Left renal pelvis (tissue), 4 donors: ENCODE data around the gene NKX3-2. TPM values are rescaled to one million over a fixed set of nuclear protein-coding genes. Genes with fewer than 3 reads are reported as not detected.

Experiments
- DNase-seq, 4 donors: peaks; one replicate each; pipeline ENCODE4 v3.0.0-alpha.2; 2013; ENCODE audit warnings: low read depth in 4 of 4, low spot score in 3 of 4
- polyA plus RNA-seq, 4 donors: library from polyadenylated mRNA; unstranded; fragments of 120-200 nt; gene quantifications; one replicate each; pipeline ENCODE4 v1.2.1, GENCODE V29; 2013; ENCODE audit not compliant: insufficient read length in 4 of 4

Gene NKX3-2
- polyA plus RNA-seq, 4 donors = 0.06 TPM; not detected in 3

DNA sequence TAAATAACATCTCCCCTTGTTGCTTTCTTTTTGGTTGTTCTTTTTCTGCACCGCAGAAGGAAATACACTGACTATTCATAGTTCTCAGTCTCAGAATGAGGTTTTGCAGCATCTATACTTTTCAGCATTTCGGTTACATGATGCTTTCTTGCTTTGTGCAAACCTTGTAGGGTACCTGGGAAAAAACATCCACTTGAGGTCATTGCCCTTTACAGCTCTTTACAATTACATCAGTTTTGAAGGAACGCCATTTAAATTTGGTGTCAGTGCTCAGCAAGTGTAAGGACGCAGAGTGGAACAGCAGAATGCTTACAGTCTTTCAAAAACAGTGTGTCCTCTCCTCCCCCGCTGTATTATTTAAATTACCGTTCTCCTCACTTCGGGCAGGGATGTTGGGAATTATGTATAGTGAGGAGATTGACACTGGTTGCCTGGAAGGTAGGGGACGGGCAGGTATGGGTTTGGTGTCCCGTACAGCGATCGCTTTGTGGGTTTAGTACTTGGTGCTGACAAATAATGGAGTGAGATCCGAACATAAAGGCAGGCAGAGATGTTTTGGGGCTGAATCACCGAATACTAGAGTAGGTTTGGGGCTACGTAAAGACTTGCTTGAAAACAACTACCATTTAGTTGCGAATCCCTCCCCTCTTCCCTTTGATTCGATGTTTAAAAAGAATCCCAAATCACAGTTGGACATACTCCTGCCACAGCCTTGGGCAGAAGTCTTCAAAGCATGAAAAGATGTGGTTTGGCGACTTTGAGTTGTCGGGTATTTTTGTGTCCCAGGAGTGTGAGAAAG is 2.0 kb upstream of the NKX3-2 start:
- no peak for DNase-seq

DNA sequence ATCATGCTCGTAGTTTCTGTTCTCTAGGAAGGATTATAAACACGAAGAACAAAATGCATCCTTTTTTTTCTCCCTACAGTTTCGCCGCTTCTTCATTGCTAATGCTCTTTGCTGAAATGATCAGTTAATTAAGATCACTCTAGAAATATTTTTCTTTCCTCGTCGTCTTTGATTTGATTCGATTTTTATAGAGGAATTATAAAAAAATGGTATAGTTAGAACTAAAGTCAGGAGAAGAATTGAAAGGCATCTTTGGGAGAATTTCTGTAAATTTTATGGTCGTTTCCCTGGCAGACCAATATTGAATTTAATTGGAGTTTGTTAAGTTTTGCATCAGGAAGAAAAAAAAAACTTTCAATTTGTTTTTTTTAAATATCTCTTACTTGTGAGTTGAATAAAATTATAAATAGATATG is 1.1 kb upstream of the NKX3-2 start:
- no peak for DNase-seq

DNA sequence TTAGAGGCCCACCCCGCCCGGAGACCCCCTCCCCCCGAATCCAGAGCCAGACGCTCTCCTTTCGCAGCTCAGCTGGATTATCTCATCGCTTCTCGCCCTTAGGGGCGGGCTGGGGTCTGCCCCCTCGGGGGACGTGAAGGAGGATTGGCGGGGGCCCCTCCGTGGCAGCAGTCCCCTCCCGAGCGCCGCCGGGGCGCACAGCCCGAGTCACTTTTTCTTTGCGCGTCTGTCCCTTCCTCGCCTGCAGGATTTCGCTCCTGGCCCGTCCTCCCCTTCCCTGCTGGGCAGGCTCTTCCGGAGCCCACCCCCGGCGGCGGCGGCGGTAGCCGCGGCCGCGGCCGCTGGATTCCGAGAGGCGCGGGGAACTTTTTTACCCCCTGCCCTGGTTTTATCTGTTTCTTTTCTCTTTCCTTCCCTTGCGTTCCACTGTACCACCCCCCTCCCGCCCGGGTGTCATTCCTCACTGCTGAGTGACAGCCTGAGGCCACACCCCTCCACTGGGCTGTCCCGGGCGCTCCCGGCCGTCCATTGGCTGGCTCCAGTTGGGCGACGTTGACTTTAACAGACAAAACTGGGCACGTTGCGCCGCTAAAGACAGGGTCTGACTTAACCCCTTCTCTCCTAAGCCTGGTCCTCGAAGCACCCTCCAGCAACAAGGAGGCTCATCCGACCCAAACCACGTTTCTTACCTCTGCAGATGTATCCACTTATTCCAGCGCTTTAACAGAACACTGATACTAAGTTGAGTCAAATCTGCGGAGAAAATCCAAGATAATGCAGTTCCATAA is 492 bp upstream of the NKX3-2 start:
- no peak for DNase-seq

DNA sequence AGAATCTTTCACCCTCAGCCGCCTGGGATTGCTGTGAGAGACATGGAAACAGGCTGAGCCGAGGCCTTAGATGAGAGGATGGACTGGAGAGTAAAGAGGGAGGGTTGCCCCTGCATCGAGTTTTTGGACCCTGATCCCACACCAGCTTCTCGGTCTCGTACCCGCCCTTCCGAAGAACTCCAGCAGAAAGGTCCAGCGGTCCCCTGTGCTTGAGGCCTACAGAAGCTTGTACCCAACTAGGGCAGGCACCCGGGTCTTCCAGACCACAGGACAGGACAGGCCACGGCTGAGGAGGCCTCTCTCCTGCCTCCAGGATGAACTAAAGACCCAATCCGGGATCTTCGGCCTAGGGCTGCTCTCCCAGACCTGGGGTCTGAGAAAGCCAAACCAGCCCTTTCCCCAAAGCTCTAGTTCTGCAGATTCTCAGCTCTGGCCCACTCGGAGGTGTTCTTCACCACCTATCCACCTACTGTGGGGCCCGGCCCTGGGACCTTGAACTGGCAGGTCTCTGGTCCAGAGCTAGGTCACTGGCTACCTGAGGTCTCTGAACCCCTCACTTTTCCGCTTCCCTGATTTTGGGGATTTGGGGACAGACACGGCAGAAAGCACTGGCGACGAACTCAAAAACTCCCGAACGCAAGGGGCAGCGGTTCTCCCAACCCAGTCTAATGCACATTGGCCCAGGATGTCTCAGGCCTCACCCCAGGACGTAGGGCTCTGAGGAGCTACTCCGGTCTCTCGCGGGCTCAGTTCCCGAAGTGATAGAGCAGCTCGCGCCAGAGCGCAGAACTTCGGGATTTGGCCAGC is 1.1 kb downstream of the NKX3-2 start:
- DNase-seq = no peak

DNA sequence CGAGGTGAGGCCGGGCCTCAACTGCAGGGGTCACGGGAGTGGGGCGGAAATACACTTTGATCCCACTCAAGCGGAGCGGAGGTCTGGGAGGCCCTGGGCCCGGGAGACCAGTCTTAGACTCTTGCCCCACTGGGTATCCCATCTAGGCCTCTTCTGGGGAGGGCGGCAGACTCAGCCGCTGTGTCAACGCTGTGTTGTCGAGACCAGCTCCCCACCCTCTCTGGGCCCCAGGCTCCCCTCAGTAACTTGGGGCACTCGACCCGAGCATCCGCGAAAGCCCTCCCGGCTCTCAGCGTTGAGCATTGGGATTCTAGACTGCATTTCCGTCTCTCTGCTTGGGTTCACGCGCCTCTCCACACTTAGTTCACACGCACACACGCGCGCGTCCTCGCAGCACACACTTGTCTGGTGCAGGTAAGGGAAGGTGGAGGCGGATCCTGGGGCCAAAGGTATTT is 1.7 kb downstream of the NKX3-2 start:
- DNase-seq = no peak

- DNase-seq = no peak
Observed at GRCh38 chr4:13541720-13542576, 2.4 kb downstream of the NKX3-2 start.

DNA sequence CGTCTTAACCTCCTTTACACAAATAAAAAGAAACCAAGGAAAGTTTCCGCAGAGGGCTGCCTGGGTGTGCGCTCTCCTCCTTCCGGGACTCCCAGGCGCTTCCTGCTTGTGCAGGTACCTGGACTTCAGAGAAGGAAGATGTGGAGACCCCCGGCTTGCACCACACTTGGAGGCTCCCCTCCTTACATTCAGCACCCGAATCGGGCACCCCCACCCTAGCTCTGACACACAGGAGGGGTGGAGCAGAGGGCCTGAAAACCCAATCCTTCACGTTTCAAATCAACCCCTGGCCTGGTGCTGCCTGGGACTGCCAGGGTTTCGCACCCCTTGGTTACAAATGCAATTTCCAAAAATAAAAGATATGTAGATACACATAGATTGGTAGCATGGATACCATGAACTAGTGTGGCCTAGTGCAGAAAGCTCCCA is 3.1 kb downstream of the NKX3-2 start:
- DNase-seq = no peak

DNA sequence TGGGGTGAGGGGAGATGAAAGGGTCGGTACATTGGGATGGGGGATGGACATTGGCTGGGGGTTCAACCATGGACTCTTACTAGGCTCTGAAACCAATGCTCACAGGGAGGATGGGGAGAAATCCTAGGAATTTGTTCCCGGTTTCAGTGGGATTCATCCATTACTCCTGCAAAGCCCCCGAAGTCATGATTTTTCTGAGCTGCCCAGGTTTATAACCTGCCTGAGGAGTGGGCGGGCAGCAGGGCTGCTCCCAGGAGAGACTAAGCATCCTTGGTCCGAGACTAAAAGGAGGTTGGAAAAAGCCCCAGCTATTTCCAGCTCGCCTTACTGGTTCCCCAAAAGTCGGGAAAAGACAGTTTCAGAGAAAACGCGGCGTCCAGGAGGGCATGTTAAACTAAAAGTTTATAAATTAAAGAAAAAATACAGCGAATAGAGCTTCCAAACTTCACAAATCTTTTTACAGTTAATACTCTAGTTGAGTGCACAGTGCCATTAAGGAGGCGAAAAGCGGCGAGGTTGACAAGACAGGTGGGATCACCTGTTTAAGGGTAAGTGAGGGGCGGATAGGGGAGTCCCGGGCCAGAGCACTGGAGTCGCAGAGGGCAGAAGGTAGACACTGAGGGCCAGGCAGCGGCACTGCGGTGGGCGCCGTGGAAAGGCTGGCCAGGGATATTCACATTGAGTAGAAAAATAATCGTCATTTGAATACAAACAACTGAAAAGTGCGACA is 3.7 kb downstream of the NKX3-2 start:
- no peak for DNase-seq

DNA sequence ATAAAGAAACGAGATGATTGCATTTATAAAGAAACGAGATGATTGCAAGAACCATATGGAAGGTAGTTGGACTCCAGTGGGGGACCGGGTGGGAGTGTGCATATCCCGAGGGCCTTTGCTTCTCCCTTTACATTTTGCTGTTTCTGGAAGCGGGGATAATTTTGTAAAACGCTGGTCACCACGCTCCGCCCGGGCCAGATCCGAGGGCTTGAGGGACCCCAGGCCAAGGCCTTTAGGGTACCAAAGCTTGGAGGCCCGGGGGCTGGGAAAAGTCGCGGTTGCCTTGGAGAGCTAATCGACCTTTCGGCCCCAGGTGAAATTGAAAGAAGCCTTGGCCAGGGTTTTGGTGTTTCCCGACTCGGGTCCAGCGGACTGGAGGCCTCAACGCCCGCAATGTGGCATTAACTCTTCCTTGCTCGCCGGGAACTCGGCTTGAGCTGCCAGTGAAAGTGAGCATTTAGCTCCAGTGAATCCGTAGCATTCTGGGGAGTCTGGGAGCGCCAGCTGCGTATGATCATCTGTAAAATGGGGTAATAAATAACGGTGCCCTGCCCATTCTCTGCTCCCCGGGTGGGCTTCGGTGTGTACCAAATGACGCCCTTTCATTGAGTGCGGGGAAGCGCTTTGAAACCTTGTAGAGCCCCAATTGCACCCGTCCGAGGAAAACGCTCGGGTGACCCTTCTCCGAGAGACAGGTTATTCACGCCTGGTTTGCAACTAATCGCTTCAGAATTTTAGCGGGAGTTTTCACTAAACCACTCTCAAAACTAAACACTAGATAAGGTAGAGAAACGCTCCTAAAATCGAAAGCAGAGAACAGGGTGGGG is 4.5 kb downstream of the NKX3-2 start:
- no peak for DNase-seq

GRCh38 chr4:13539047-13539618 is 5.2 kb downstream of the NKX3-2 start:
- no peak for DNase-seq

DNA sequence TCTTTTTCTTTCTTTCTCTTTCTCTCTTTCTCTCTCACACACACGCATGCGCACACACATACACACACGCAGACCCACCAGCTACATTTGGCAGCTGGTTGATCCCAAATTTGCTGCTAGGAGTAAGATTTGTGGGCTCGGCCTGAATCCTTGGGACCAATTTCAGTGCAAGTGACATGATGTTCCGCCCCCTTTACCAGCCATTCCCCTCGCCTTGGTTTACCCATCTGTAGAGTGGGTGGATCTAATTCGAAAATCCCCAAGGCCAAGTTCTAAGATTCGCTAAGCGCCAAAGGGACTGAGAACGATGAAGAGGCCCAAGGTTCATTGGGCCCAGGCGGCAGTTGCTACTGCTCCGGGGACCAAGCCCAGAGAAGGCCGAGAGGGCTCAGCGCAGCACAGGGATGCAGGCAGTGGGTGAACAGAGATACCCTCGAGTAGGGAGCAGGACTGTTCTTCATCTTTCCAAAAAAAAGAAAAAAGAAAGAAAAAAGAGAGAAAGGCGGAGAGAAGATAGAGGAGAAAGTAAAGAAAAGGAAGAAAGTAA is 5.8 kb downstream of the NKX3-2 start:
- DNase-seq = no peak

GRCh38 chr4:13537832-13538177 is 6.5 kb downstream of the NKX3-2 start:
- no peak for DNase-seq

GRCh38 chr4:13537011-13537831 is 7.1 kb downstream of the NKX3-2 start:
- DNase-seq = no peak

GRCh38 chr4:13536607-13537006 is 7.7 kb downstream of the NKX3-2 start:
- no peak for DNase-seq

DNA sequence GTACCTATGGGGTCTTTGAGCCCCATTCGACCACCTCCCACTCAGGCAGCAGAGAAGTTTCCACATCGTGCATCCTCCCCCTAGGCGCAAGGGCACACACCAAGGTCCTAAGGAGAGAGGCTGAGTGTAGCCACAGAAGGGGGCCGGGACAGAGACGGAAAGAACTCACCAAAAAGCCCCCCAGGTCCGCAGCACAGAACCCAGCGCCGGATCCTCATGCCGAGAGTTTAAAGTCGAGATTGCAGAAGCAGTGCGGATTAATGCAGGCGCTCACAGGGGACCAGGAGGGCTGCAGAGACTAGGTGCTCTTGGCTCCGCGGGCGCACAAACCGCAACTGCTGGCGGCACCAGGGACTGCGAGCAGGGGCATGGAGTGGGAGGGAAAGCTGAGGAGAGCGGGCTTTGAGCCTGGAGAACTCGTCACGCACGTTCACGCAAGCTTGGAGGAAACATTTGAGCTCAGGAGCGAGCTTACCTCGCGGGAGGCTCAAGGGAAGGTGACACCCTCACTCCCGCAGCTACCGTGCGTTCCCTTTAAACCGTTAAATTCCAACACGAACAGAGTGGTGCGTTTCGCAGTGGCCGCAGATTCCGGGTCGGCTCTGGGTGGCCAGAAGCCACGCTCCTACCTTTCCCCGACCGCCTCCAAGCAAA is 8.5 kb downstream of the NKX3-2 start:
- no peak for DNase-seq

DNA sequence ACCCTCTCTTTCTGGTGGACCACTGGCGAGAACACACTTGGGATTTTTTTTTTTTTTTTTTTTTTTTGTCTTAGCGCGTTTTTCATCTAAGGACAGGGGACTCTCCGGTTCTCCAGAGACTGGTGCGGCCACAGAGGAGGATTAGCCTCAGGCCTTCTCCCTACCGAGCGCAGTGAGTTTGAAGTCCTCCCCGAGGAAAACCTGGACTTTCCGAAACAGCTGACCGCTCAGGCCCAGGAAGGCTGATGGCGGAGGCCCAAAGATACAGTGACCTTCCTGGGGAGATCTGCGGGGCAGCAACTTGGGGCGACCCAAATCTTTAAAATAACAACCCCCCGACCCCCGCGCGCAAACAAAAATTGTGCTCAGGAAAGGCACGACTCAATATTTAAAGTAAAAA is 9.2 kb downstream of the NKX3-2 start:
- DNase-seq = no peak
